ENCODE measurements around the gene C2orf15.
"Not testable (repeated sequence)": the region's sequence is repeated elsewhere in the genome, so short reads cannot be mapped to it uniquely, and the experiment has no call there.

The C2orf15 gene

GRCh38 chr2:99141110-99142108 is at the start of gene C2orf15:
Gene C2orf15, plus strand, starts transcription at chr2:99141707. Its CDS starts 8,852 bp downstream, at chr2:99150559.
- DNase-seq (ENCODE audit: low read depth in 2 of 3, low spot score in 2 of 3), result peak; percentile 88 to 95 (median 89)

GRCh38 chr2:99096728-99097127 is 44.8 kb upstream of the C2orf15 start:
- no peak for DNase-seq (ENCODE audit: low read depth in 2 of 3, low spot score in 2 of 3)

- no peak for DNase-seq (ENCODE audit: low read depth in 2 of 3, low spot score in 2 of 3)
These were observed 39.8 kb upstream of the C2orf15 start for GRCh38 chr2:99101697-99102096.

GRCh38 chr2:99104006-99104405 is 37.5 kb upstream of the C2orf15 start:
- no peak for DNase-seq (ENCODE audit: low read depth in 2 of 3, low spot score in 2 of 3)

GRCh38 chr2:99106913-99107312 is 34.6 kb upstream of the C2orf15 start:
- no peak for DNase-seq (ENCODE audit: low read depth in 2 of 3, low spot score in 2 of 3)

- DNase-seq (ENCODE audit: low read depth in 2 of 3, low spot score in 2 of 3), result no peak
These were observed 30.3 kb upstream of the C2orf15 start for GRCh38 chr2:99111236-99111635.

GRCh38 chr2:99111945-99112344 is 29.6 kb upstream of the C2orf15 start:
- no peak for DNase-seq (ENCODE audit: low read depth in 2 of 3, low spot score in 2 of 3)

GRCh38 chr2:99112617-99113016 is 28.9 kb upstream of the C2orf15 start:
- DNase-seq (ENCODE audit: low read depth in 2 of 3, low spot score in 2 of 3), result no peak

- DNase-seq (ENCODE audit: low read depth in 2 of 3, low spot score in 2 of 3), result no peak
These were observed 13.5 kb upstream of the C2orf15 start for GRCh38 chr2:99127981-99128380.

GRCh38 chr2:99135044-99135556 is 6.4 kb upstream of the C2orf15 start:
- DNase-seq (ENCODE audit: low read depth in 2 of 3, low spot score in 2 of 3), result not testable (repeated sequence)

GRCh38 chr2:99139003-99139402 is 2.5 kb upstream of the C2orf15 start:
- no peak for DNase-seq (ENCODE audit: low read depth in 2 of 3, low spot score in 2 of 3)

GRCh38 chr2:99140056-99140859 is 1.2 kb upstream of the C2orf15 start:
- no peak for DNase-seq (ENCODE audit: low read depth in 2 of 3, low spot score in 2 of 3)

- no peak for DNase-seq (ENCODE audit: low read depth in 2 of 3, low spot score in 2 of 3)
These were observed 722 bp upstream of the C2orf15 start for GRCh38 chr2:99140860-99141109.

- DNase-seq (ENCODE audit: low read depth in 2 of 3, low spot score in 2 of 3), result no peak
These were observed 9.2 kb downstream of the C2orf15 start for GRCh38 chr2:99150706-99151105.

GRCh38 chr2:99152199-99152895 is 10.8 kb downstream of the C2orf15 start:
- DNase-seq (ENCODE audit: low read depth in 2 of 3, low spot score in 2 of 3), result no peak

- no peak for DNase-seq (ENCODE audit: low read depth in 2 of 3, low spot score in 2 of 3)
These were observed 12.6 kb downstream of the C2orf15 start for GRCh38 chr2:99153921-99154604.

GRCh38 chr2:99154643-99155536 is 13.4 kb downstream of the C2orf15 start, which contains the start of the genes LIPT1 and TSGA10:
Gene LIPT1, plus strand, starts transcription at chr2:99154967. Its CDS starts 6,991 bp downstream, at chr2:99161958.
Gene TSGA10, minus strand, starts transcription at chr2:99154942. Its CDS starts 45,503 bp downstream, at chr2:99109439.
- DNase-seq (ENCODE audit: low read depth in 2 of 3, low spot score in 2 of 3), result peak; percentile 72 to 84 (median 82)

- DNase-seq (ENCODE audit: low read depth in 2 of 3, low spot score in 2 of 3), result no peak
These were observed 15.4 kb downstream of the C2orf15 start for GRCh38 chr2:99156891-99157290.

- no peak for DNase-seq (ENCODE audit: low read depth in 2 of 3, low spot score in 2 of 3)
These were observed 17.1 kb downstream of the C2orf15 start for GRCh38 chr2:99158599-99158998.

Data from activated CD8-positive, alpha-beta memory T cell treated with anti-CD3 and anti-CD28 coated beads for 48 hours (primary cell).